Measurements from ENCODE around the gene GGCT. TPM values are rescaled to one million over a fixed set of nuclear protein-coding genes. Genes with fewer than 3 reads are reported as not detected.

Gene GGCT
- total and polyA plus RNA-seq, 3 donors from 2014 or later: 14.7 to 21.8 (median 17.8) TPM

- no peak for TF ChIP-seq POLR2A (IDR thresholded peaks at IDR 0.05)
- TF ChIP-seq, protein P1, sequence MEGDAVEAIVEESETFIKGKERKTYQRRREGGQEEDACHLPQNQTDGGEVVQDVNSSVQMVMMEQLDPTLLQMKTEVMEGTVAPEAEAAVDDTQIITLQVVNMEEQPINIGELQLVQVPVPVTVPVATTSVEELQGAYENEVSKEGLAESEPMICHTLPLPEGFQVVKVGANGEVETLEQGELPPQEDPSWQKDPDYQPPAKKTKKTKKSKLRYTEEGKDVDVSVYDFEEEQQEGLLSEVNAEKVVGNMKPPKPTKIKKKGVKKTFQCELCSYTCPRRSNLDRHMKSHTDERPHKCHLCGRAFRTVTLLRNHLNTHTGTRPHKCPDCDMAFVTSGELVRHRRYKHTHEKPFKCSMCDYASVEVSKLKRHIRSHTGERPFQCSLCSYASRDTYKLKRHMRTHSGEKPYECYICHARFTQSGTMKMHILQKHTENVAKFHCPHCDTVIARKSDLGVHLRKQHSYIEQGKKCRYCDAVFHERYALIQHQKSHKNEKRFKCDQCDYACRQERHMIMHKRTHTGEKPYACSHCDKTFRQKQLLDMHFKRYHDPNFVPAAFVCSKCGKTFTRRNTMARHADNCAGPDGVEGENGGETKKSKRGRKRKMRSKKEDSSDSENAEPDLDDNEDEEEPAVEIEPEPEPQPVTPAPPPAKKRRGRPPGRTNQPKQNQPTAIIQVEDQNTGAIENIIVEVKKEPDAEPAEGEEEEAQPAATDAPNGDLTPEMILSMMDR (IDR thresholded peaks at IDR 0.05): no peak
- no peaks in the 10 kb centered on the region for H3K36me3 ChIP-seq (ENCODE audit: low read depth, missing control alignments)
- no peak overlapping the region for H3K27ac ChIP-seq
- no peaks in the 10 kb centered on the region for H3K9me3 ChIP-seq
- DNase-seq: no peak
- intact Hi-C loops (cut with DNase I; ENCODE audit: low total_unique reads): no loop called here
- H3K4me3 ChIP-seq: no peak overlapping the region
- no peaks in the 10 kb centered on the region for H3K4me1 ChIP-seq
- WGBS, 2 donors: 53 to 63% methylated on average over 1 of the region's 1 CpG
- H3K27me3 ChIP-seq: no peaks in the 10 kb centered on the region
Observed at GRCh38 chr7:30458311-30458710, 46.3 kb downstream of the GGCT start.

DNA sequence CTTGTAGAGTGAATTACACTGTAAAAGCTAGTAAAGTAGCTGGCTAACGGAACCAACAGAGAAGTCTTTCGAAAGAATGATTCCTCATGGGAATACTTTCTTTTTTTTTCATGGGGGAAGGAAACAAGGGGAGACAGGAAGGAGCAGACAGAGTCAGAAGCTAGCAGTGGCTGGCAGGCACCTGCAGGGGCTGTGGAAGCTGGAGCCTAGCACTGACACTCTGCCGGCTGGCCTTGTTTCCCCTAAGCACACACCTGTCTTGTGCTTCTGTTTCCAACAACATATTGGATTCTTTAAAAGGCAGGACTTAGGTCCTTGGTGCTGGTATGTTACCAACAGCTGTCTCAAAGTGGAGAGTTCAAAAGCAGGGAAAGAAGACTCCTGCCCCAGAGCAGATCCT, 50.7 kb downstream of the GGCT start:
- WGBS, 2 donors: 66 to 70% methylated on average over 3 of the region's 3 CpGs
- H3K36me3 ChIP-seq (ENCODE audit: low read depth, missing control alignments): no peaks in the 10 kb centered on the region
- DNase-seq: no peak

GRCh38 chr7:30453016-30453415, 51.6 kb downstream of the GGCT start:
- WGBS, 2 donors: 92 to 95% methylated on average over 8 of the region's 8 CpGs
- DNase-seq: no peak
- Histone ChIP-seq H3K9me3 (no peaks in the 10 kb centered on the region), H3K4me3 (no peak overlapping the region), H3K4me1 (no peaks in the 10 kb centered on the region), H3K27me3 (no peaks in the 10 kb centered on the region), H3K27ac (no peak overlapping the region), H3K36me3 (ENCODE audit: low read depth, missing control alignments) (no peaks in the 10 kb centered on the region)
- TF ChIP-seq, protein P1 (IDR thresholded peaks at IDR 0.05): no peak
- no peak for TF ChIP-seq POLR2A (IDR thresholded peaks at IDR 0.05)
- intact Hi-C loops (cut with DNase I; ENCODE audit: low total_unique reads): no loop called here

More for the DNA sequence above, 50.7 kb downstream of the GGCT start:
- TF ChIP-seq POLR2A (IDR thresholded peaks at IDR 0.05): no peak
- TF ChIP-seq, protein P1 (IDR thresholded peaks at IDR 0.05): no peak
- intact Hi-C loops (cut with DNase I; ENCODE audit: low total_unique reads): no loop called here
- Histone ChIP-seq H3K4me1 (no peaks in the 10 kb centered on the region), H3K9me3 (no peaks in the 10 kb centered on the region), H3K27ac (no peak overlapping the region), H3K27me3 (no peaks in the 10 kb centered on the region), H3K4me3 (no peak overlapping the region)

- intact Hi-C loops (cut with DNase I; ENCODE audit: low total_unique reads): no loop called here
- DNase-seq: no peak
- Histone ChIP-seq H3K4me1 (no peaks in the 10 kb centered on the region), H3K4me3 (no peak overlapping the region), H3K9me3 (no peaks in the 10 kb centered on the region), H3K27ac (no peak overlapping the region), H3K36me3 (ENCODE audit: low read depth, missing control alignments) (no peaks in the 10 kb centered on the region), H3K27me3 (no peaks in the 10 kb centered on the region)
- WGBS, 2 donors: 92 to 98% methylated on average over 16 to 26 of the region's 27 CpGs
- TF ChIP-seq POLR2A (IDR thresholded peaks at IDR 0.05): no peak
- TF ChIP-seq, protein P1 (IDR thresholded peaks at IDR 0.05): no peak
Observed at GRCh38 chr7:30452280-30452930, 52.2 kb downstream of the GGCT start.

Measured in testis (tissue), 3 donors.